Endothelial cell (in vitro differentiated cells): Measurements from ENCODE around the gene GPR162. TPM values are rescaled to one million over a fixed set of nuclear protein-coding genes. Genes with fewer than 3 reads are reported as not detected.

Experiments
- DNase-seq: peaks from one replicate; pipeline ENCODE4 v3.0.0; 2021; ENCODE audit warnings: low spot score
- H3K27ac Mint-ChIP-seq: one replicate; pipeline ENCODE4 v1.8.0; 2021; ENCODE audit warnings: mixed read lengths, inconsistent platforms; ENCODE audit not compliant: unreplicated experiment
- H3K27me3 Mint-ChIP-seq: one replicate; pipeline ENCODE4 v1.8.0; 2021; ENCODE audit warnings: mild to moderate bottlenecking, moderate library complexity, mixed read lengths, inconsistent platforms; ENCODE audit not compliant: unreplicated experiment
- H3K36me3 Mint-ChIP-seq: one replicate; pipeline ENCODE4 v1.8.0; 2021; ENCODE audit warnings: mild to moderate bottlenecking, low read depth, mixed read lengths, inconsistent platforms; ENCODE audit not compliant: unreplicated experiment
- H3K4me1 Mint-ChIP-seq: one replicate; pipeline ENCODE4 v1.8.0; 2021; ENCODE audit warnings: mild to moderate bottlenecking, mixed read lengths, inconsistent platforms; ENCODE audit not compliant: unreplicated experiment
- H3K4me3 Mint-ChIP-seq: one replicate; pipeline ENCODE4 v1.8.0; 2021; ENCODE audit warnings: mild to moderate bottlenecking, mixed read lengths, inconsistent platforms; ENCODE audit not compliant: unreplicated experiment
- H3K9me3 Mint-ChIP-seq: one replicate; pipeline ENCODE4 v1.8.0; 2021; ENCODE audit warnings: mixed read lengths, inconsistent platforms; ENCODE audit not compliant: unreplicated experiment
- CTCF ChIP-seq: fragments of 200-600 bp; sonication (generic); IDR thresholded peaks from one replicate; pipeline ENCODE4 v1.5.0; 2021; ENCODE audit warnings: antibody characterized with exemption; ENCODE audit not compliant: unreplicated experiment
- total RNA-seq: library from RNA; stranded (reverse); fragmentation: NEBNext Ultra II Directional; extraction: Animal tissue kit (Norgen Biotek cat#: 25700); gene quantifications from one replicate; pipeline ENCODE4 v1.2.1, GENCODE V29; 2021; ENCODE audit not compliant: unreplicated experiment

GPR162 gene
- total RNA-seq, 1 donor from 2014 or later: 52.7 TPM

DNA sequence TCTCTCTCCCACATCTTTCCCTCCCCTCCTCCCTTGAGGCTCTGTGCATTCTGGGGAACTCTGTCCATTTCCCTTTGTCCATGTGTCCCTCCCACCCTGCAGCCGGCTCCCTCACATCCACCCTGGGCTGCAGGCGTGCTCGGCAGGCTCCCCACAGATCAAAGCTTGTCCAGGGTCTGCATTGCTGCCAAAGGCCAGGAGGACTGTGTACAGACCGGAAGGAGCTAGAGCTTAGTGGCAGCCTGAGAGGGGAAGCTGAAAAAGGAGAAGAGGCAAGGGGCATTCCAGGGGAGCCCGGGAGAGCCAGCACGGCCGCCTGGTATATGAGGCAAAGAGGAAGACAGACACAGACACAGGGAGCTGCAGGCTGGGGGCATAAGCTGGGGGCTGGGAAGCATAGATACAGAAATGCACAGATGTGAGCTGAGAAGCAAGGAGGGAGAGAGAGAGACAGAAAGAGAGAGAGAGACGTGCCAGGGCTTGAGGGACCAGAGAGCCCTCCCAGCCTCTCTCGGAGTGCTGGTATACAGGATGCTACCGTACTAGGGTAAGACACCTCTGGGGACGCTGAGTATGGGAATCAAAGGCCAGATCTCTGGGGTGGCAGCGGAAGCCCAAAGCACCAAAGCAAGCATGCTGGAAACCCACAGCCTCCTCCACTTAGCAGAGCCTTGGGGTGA lies 29.0 kb upstream of the GPR162 start:
- DNase-seq: no peak
- H3K4me1 Mint-ChIP-seq: peaks cover 29% of the 10 kb centered on the region

DNA sequence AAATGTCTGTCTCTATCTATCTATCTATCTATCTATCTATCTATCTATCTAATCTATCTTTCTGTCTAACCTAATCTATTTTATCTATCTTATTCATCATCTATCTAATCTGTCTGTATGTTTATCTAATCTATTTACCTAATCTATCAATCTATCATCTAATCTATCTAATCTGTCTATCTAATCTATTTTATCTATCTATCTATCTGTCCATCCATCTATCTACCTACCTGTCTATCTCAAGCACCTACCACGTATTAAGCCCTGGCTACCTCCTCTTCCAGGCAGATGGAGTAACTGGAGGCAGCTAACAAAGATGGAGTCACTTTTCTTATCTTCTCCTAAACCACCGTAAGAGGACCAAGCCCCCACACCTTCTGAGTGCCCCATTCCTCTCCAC lies 26.5 kb upstream of the GPR162 start:
- peaks cover 9% of the 10 kb centered on the region for H3K36me3 Mint-ChIP-seq
- no peak overlapping the region for H3K4me3 Mint-ChIP-seq
- H3K27ac Mint-ChIP-seq: no peak overlapping the region
- DNase-seq: no peak
- peaks cover 4% of the 10 kb centered on the region for H3K27me3 Mint-ChIP-seq
- TF ChIP-seq CTCF: no peak
- peaks cover 22% of the 10 kb centered on the region for H3K4me1 Mint-ChIP-seq
- no peaks in the 10 kb centered on the region for H3K9me3 Mint-ChIP-seq

More for the DNA sequence above, 29.0 kb upstream of the GPR162 start:
- H3K27me3 Mint-ChIP-seq: peaks cover 4% of the 10 kb centered on the region
- H3K9me3 Mint-ChIP-seq: no peaks in the 10 kb centered on the region
- no peak for TF ChIP-seq CTCF
- no peak overlapping the region for H3K4me3 Mint-ChIP-seq
- no peak overlapping the region for H3K27ac Mint-ChIP-seq
- peaks cover 4% of the 10 kb centered on the region for H3K36me3 Mint-ChIP-seq

DNA sequence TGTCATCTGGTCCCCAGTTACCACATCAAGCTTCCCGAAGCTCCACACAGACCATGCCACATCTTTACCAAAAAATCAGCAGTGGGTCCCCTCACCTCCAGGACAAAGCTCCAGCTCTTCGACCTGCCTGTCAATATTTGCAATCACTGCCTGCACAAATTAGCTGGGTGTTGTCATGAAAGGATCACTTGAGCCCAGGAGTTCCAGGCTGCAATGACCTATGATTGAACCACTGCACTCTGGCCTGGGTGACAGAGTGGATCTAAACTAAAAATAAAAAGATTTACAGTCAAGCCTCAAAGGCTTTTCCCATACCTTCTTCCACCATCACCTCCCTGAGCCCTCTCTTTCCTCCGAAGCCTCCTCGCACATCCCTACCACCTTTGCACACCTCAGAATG lies 25.0 kb upstream of the GPR162 start:
- H3K27ac Mint-ChIP-seq: no peak overlapping the region
- TF ChIP-seq CTCF: no peak
- peaks cover 22% of the 10 kb centered on the region for H3K4me1 Mint-ChIP-seq
- DNase-seq: no peak
- H3K36me3 Mint-ChIP-seq: peaks cover 9% of the 10 kb centered on the region
- no peaks in the 10 kb centered on the region for H3K9me3 Mint-ChIP-seq
- no peak overlapping the region for H3K4me3 Mint-ChIP-seq
- peaks cover 4% of the 10 kb centered on the region for H3K27me3 Mint-ChIP-seq

DNA sequence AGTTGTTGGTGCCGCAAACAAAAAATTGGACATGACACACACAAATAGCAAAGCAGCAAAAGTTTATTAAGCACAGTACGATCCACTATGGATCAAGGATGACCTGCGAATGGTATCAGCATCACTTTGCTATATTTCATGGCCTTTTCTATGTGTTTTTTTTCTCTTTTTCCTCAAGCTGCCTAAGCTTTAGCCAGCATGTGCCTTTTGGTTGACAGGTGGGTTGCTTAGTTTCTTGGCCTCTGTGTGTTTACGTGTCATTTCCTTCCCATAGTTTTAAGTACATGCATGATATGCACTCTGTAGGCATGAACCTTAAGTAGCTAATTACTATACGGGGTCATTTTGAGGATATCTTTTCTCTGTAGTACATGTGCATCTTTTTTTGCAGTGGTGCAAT lies 22.5 kb upstream of the GPR162 start:
- Mint-ChIP-seq H3K4me3 (no peak overlapping the region), H3K27ac (no peak overlapping the region), H3K9me3 (no peaks in the 10 kb centered on the region), H3K27me3 (peaks cover 2% of the 10 kb centered on the region), H3K36me3 (peaks cover 7% of the 10 kb centered on the region), H3K4me1 (peaks cover 10% of the 10 kb centered on the region)
- TF ChIP-seq CTCF: no peak
- no peak for DNase-seq

DNA sequence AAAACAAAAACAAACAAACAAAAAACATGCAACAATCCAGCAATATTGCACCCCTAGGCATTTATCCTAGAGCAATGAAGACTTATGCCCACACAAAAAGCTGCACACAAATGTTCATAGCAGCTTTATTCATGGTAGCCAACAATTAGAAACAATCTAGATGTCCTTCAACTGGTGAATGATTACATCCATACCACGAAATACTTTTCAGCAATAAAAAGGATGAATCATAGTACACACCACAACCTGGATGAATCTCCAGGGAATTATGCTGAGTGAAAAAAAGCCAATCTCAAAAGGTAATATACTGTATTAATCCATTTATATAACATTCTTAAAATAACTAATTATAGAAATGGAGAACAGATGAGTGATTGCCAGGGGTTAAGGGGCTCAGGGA lies 14.5 kb upstream of the GPR162 start:
- DNase-seq: no peak
- no peak overlapping the region for H3K4me3 Mint-ChIP-seq

More for the DNA sequence above, 14.5 kb upstream of the GPR162 start:
- Mint-ChIP-seq H3K36me3 (peaks cover 6% of the 10 kb centered on the region), H3K9me3 (no peaks in the 10 kb centered on the region), H3K27ac (no peak overlapping the region), H3K27me3 (peaks cover 1% of the 10 kb centered on the region), H3K4me1 (peaks cover 19% of the 10 kb centered on the region)
- no peak for TF ChIP-seq CTCF
